Activated naive CD8-positive, alpha-beta T cell treated with anti-CD3 and anti-CD28 coated beads, Interleukin-2, amount 50 U/mL, for 24 hours (primary cell): ENCODE data around the gene PPFIA4.

ENCODE experiments used
- ATAC-seq: fragments of 150-1000 bp; cut with Tn5 transposase; one replicate; pipeline ENCODE4 v1.10.0; 2021
- DNase-seq: peaks from one replicate; pipeline ENCODE4 v3.0.0; 2021
- H3K27ac Mint-ChIP-seq: one replicate; pipeline ENCODE4 v1.8.0; 2021; ENCODE audit warnings: mild to moderate bottlenecking, mixed read lengths
- H3K27me3 Mint-ChIP-seq: one replicate; pipeline ENCODE4 v1.8.0; 2021; ENCODE audit warnings: mixed read lengths
- H3K36me3 Mint-ChIP-seq: one replicate; pipeline ENCODE4 v1.8.0; 2021; ENCODE audit warnings: low read depth, mixed read lengths
- H3K4me1 Mint-ChIP-seq: one replicate; pipeline ENCODE4 v1.8.0; 2021; ENCODE audit warnings: mixed read lengths
- H3K4me3 Mint-ChIP-seq: one replicate; pipeline ENCODE4 v1.8.0; 2021; ENCODE audit warnings: mild to moderate bottlenecking, moderate library complexity, mixed read lengths
- H3K9me3 Mint-ChIP-seq: one replicate; pipeline ENCODE4 v1.8.0; 2021; ENCODE audit warnings: mixed read lengths

PPFIA4 gene

GRCh38 chr1:203086992-203087763, 60.9 kb downstream of the PPFIA4 start:
- no peaks in the 10 kb centered on the region for H3K9me3 Mint-ChIP-seq
- ATAC-seq (no peak), DNase-seq (no peak)
- no peaks in the 10 kb centered on the region for H3K36me3 Mint-ChIP-seq
- H3K4me1 Mint-ChIP-seq, result no peaks in the 10 kb centered on the region
- H3K4me3 Mint-ChIP-seq, result no peak overlapping the region
- no peak overlapping the region for H3K27ac Mint-ChIP-seq
- H3K27me3 Mint-ChIP-seq, result peaks cover 9% of the 10 kb centered on the region

GRCh38 chr1:203088441-203088840, 62.1 kb downstream of the PPFIA4 start:
- H3K36me3 Mint-ChIP-seq, result no peaks in the 10 kb centered on the region
- H3K27me3 Mint-ChIP-seq, result peaks cover 8% of the 10 kb centered on the region
- H3K4me1 Mint-ChIP-seq, result no peaks in the 10 kb centered on the region
- no peak overlapping the region for H3K27ac Mint-ChIP-seq
- no peak for ATAC-seq
- DNase-seq, result no peak
- H3K4me3 Mint-ChIP-seq, result no peak overlapping the region
- H3K9me3 Mint-ChIP-seq, result no peaks in the 10 kb centered on the region

- Mint-ChIP-seq H3K36me3 (no peaks in the 10 kb centered on the region), H3K27ac (no peak overlapping the region), H3K9me3 (no peaks in the 10 kb centered on the region), H3K4me1 (no peaks in the 10 kb centered on the region), H3K4me3 (no peak overlapping the region), H3K27me3 (peaks cover 8% of the 10 kb centered on the region)
- no peak for DNase-seq
- ATAC-seq, result no peak
These were observed 62.8 kb downstream of the PPFIA4 start for GRCh38 chr1:203089001-203089650.

GRCh38 chr1:203089651-203090045, 63.4 kb downstream of the PPFIA4 start:
- H3K27me3 Mint-ChIP-seq, result peaks cover 8% of the 10 kb centered on the region
- H3K9me3 Mint-ChIP-seq, result peaks cover 5% of the 10 kb centered on the region
- DNase-seq (no peak), ATAC-seq (no peak)
- no peak overlapping the region for H3K27ac Mint-ChIP-seq
- no peaks in the 10 kb centered on the region for H3K36me3 Mint-ChIP-seq
- H3K4me1 Mint-ChIP-seq, result no peaks in the 10 kb centered on the region
- H3K4me3 Mint-ChIP-seq, result no peak overlapping the region

GRCh38 chr1:203090421-203091198, 64.3 kb downstream of the PPFIA4 start:
- ATAC-seq, result no peak
- Mint-ChIP-seq H3K9me3 (peaks cover 14% of the 10 kb centered on the region), H3K36me3 (no peaks in the 10 kb centered on the region), H3K27me3 (peaks cover 8% of the 10 kb centered on the region), H3K4me3 (no peak overlapping the region), H3K27ac (no peak overlapping the region), H3K4me1 (no peaks in the 10 kb centered on the region)
- DNase-seq, result no peak

- H3K4me1 Mint-ChIP-seq, result no peaks in the 10 kb centered on the region
- H3K4me3 Mint-ChIP-seq, result no peak overlapping the region
- H3K9me3 Mint-ChIP-seq, result peaks cover 20% of the 10 kb centered on the region
- H3K36me3 Mint-ChIP-seq, result no peaks in the 10 kb centered on the region
- DNase-seq (no peak), ATAC-seq (no peak)
- peaks cover 8% of the 10 kb centered on the region for H3K27me3 Mint-ChIP-seq
- H3K27ac Mint-ChIP-seq, result no peak overlapping the region
These were observed 64.8 kb downstream of the PPFIA4 start for GRCh38 chr1:203091199-203091477.

- peaks cover 21% of the 10 kb centered on the region for H3K9me3 Mint-ChIP-seq
- ATAC-seq (no peak), DNase-seq (no peak)
- H3K36me3 Mint-ChIP-seq, result no peaks in the 10 kb centered on the region
- no peaks in the 10 kb centered on the region for H3K4me1 Mint-ChIP-seq
- no peak overlapping the region for H3K4me3 Mint-ChIP-seq
- H3K27me3 Mint-ChIP-seq, result peaks cover 9% of the 10 kb centered on the region
- no peak overlapping the region for H3K27ac Mint-ChIP-seq
These were observed 65.6 kb downstream of the PPFIA4 start for GRCh38 chr1:203091761-203092330.

- Mint-ChIP-seq H3K27ac (no peak overlapping the region), H3K9me3 (peaks cover 21% of the 10 kb centered on the region), H3K27me3 (peaks cover 13% of the 10 kb centered on the region), H3K4me1 (no peaks in the 10 kb centered on the region), H3K4me3 (no peak overlapping the region), H3K36me3 (no peaks in the 10 kb centered on the region)
- DNase-seq, result no peak
- no peak for ATAC-seq
These were observed 67.6 kb downstream of the PPFIA4 start for GRCh38 chr1:203093754-203094410.

- Mint-ChIP-seq H3K36me3 (no peaks in the 10 kb centered on the region), H3K9me3 (peaks cover 21% of the 10 kb centered on the region), H3K27me3 (peaks cover 13% of the 10 kb centered on the region), H3K4me3 (no peak overlapping the region), H3K27ac (no peak overlapping the region), H3K4me1 (no peaks in the 10 kb centered on the region)
- DNase-seq (no peak), ATAC-seq (no peak)
These were observed 68.9 kb downstream of the PPFIA4 start for GRCh38 chr1:203095061-203095690.

GRCh38 chr1:203096566-203096965, 70.3 kb downstream of the PPFIA4 start:
- Mint-ChIP-seq H3K27me3 (peaks cover 6% of the 10 kb centered on the region), H3K27ac (no peak overlapping the region), H3K9me3 (peaks cover 21% of the 10 kb centered on the region)

GRCh38 chr1:203097001-203097400, 70.7 kb downstream of the PPFIA4 start:
- Mint-ChIP-seq H3K36me3 (no peaks in the 10 kb centered on the region), H3K27me3 (peaks cover 6% of the 10 kb centered on the region), H3K9me3 (peaks cover 21% of the 10 kb centered on the region), H3K27ac (no peak overlapping the region), H3K4me3 (no peak overlapping the region), H3K4me1 (no peaks in the 10 kb centered on the region)
- no peak for DNase-seq
- ATAC-seq, result no peak

More at GRCh38 chr1:203096566-203096965, 70.3 kb downstream of the PPFIA4 start:
- Mint-ChIP-seq H3K4me1 (no peaks in the 10 kb centered on the region), H3K4me3 (no peak overlapping the region), H3K36me3 (no peaks in the 10 kb centered on the region)
- DNase-seq, result no peak
- no peak for ATAC-seq

GRCh38 chr1:203098445-203098844, 72.2 kb downstream of the PPFIA4 start:
- Mint-ChIP-seq H3K4me3 (no peak overlapping the region), H3K4me1 (no peaks in the 10 kb centered on the region), H3K27me3 (peaks cover 7% of the 10 kb centered on the region), H3K36me3 (no peaks in the 10 kb centered on the region), H3K27ac (no peak overlapping the region), H3K9me3 (peaks cover 21% of the 10 kb centered on the region)
- ATAC-seq, result no peak
- no peak for DNase-seq

GRCh38 chr1:203098914-203099520, 72.7 kb downstream of the PPFIA4 start:
- peaks cover 7% of the 10 kb centered on the region for H3K27me3 Mint-ChIP-seq
- H3K9me3 Mint-ChIP-seq, result peaks cover 21% of the 10 kb centered on the region
- ATAC-seq (no peak), DNase-seq (no peak)
- no peaks in the 10 kb centered on the region for H3K4me1 Mint-ChIP-seq
- H3K36me3 Mint-ChIP-seq, result no peaks in the 10 kb centered on the region
- no peak overlapping the region for H3K4me3 Mint-ChIP-seq
- H3K27ac Mint-ChIP-seq, result no peak overlapping the region
